Spleen (tissue), 11 donors: ENCODE data around the gene PIP5K1A. TPM values are rescaled to one million over a fixed set of nuclear protein-coding genes. Genes with fewer than 3 reads are reported as not detected.

ENCODE experiments used
- DNase-seq: peaks from one replicate; pipeline ENCODE4 v3.0.0-alpha.2; 2020
- H3K27ac ChIP-seq, 8 donors: fragments of 200-600 bp; sonication (generic) in 7 of 8; 1 replicate in 4 of 8; 2 replicates in 4 of 8; pipeline versions ENCODE4 v1.5.0 to v1.8.0; 2016 to 2021; ENCODE audit warnings: inconsistent platforms in 4 of 8, mild to moderate bottlenecking in 4 of 8, moderate library complexity in 1 of 8
- H3K27me3 ChIP-seq, 7 donors: fragments of 200-600 bp; sonication (generic) in 6 of 7; replicated peaks in 1 of 7; 1 replicate in 4 of 7; 2 replicates in 3 of 7; pipeline versions ENCODE4 v1.5.0 to v1.8.0; 2016 to 2021; ENCODE audit warnings: inconsistent platforms in 3 of 7, mild to moderate bottlenecking in 1 of 7
- H3K36me3 ChIP-seq, 6 donors: fragments of 200-600 bp; sonication (generic) in 5 of 6; 1 replicate in 4 of 6; 2 replicates in 2 of 6; pipeline versions ENCODE4 v1.5.0 to v1.8.0; 2016 to 2021; ENCODE audit warnings: inconsistent platforms in 2 of 6
- H3K4me1 ChIP-seq, 6 donors: fragments of 200-600 bp; sonication (generic) in 5 of 6; 1 replicate in 3 of 6; 2 replicates in 3 of 6; pipeline versions ENCODE4 v1.5.0 to v1.8.0; 2016 to 2021; ENCODE audit warnings: inconsistent platforms in 3 of 6
- H3K4me3 ChIP-seq, 8 donors: fragments of 200-600 bp; sonication (generic) in 7 of 8; 1 replicate in 4 of 8; 2 replicates in 4 of 8; pipeline versions ENCODE4 v1.5.0 to v1.8.0; 2016 to 2021; ENCODE audit warnings: inconsistent platforms in 4 of 8, mild to moderate bottlenecking in 4 of 8, moderate library complexity in 2 of 8
- H3K9me3 ChIP-seq, 8 donors: fragments of 200-600 bp; sonication (generic) in 7 of 8; 1 replicate in 4 of 8; 2 replicates in 4 of 8; pipeline versions ENCODE4 v1.5.0 to v1.8.0; 2016 to 2021; ENCODE audit warnings: inconsistent platforms in 4 of 8
- POLR2A ChIP-seq, 3 donors: fragments of 450-650 bp; IDR thresholded peaks; one replicate each; pipeline ENCODE4 v1.5.1; 2017; ENCODE audit warnings: antibody characterized with exemption in 3 of 3, mild to moderate bottlenecking in 1 of 3
- POLR2AphosphoS5 ChIP-seq, 3 donors: sonication (generic); formaldehyde crosslinking; IDR thresholded peaks; one replicate each; pipeline ENCODE4 v1.5.1; 2017; ENCODE audit warnings: antibody characterized with exemption in 3 of 3
- WGBS, 5 donors: extraction: QIAGEN DNeasy Blood & Tissue Kit in 3 of 5; methylation state at CpG; one replicate each; pipeline versions ENCODE4 v1.1.5 to v1.1.7; 2013 to 2018; 5-methylcytosine and 5-hydroxymethylcytosine counted together
- intact Hi-C: fragments of 100-400 bp; cut with DNase I; formaldehyde crosslinking; loops from one replicate; pipeline ENCODE4 v1.15.0; 2023; ENCODE audit warnings: low total_unique reads
- polyA plus RNA-seq, 3 donors: library from polyadenylated mRNA; stranded (reverse); fragments of 200-250 nt; gene quantifications; one replicate each; pipeline ENCODE4 v1.2.1, GENCODE V29; 2013
- total RNA-seq, 7 donors: library from RNA; depleted of rRNA in 3 of 7; stranded (reverse); fragments of >200 nt in 3 of 7; fragmentation: NEBNext Ultra II Directional in 4 of 7; extraction: Animal tissue kit (Norgen Biotek cat#: 25700) in 4 of 7; gene quantifications; one replicate each; pipeline versions ENCODE4 v1.1.0 to v1.2.1, GENCODE V29; 2016 to 2021
- TF ChIP-seq, protein P1 (sequence below), 11 experiments: fragments of 200-600 bp in 7 of 11; fragments of 450-650 bp in 4 of 11; sonication (generic) in 4 of 11; IDR thresholded peaks in 8 of 11; conservative IDR thresholded peaks in 3 of 11; 1 replicate in 7 of 11; 2 replicates in 4 of 11; pipeline versions ENCODE4 v1.4.0 to v1.8.0; 2016 to 2021; ENCODE audit warnings: antibody characterized with exemption in 11 of 11, inconsistent platforms in 4 of 11, mild to moderate bottlenecking in 1 of 11
- donor health status: healthy with polysubstance abuse.
- donor health status: DM: no; HTN: no; CAD: no; lungs with moderate emphysema.
- donor health status: DM: no; HTN: no; CAD: no.
- donor health status: Bipolar disorder and iron deficiency.
- donor health status: healthy.
- donor health status: DM: no; HTN: no; CAD: no.
- donor health status: DM: yes; HTN: yes; CAD: no.

The PIP5K1A gene
- total and polyA plus RNA-seq, 10 donors, result 12.8 to 83.6 (median 53.8) TPM

DNA sequence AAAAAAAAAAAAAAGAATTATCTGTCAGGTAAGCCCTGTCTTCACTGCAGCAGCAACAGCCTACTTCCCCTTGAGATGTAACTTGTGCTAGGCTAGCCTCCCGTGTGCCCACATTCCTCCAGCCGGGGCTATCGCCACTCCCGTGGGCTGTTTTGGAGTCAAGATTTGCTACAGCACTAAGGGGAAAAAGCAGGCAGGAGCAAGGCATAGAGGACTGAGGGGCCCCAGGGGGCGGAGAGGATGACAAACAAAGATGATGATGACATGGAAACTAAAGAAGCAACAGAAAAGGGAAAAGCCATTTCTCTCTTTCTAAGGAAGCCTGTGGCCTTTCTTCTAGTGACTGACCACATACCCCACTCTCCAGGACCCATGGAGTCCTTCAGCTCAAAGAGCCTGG lies 40.0 kb upstream of the PIP5K1A start:
- peak; percentile 77 for DNase-seq
- TF ChIP-seq POLR2AphosphoS5 (IDR thresholded peaks at IDR 0.05) (no peak), POLR2A (IDR thresholded peaks at IDR 0.05) (no peak)
- TF ChIP-seq, protein P1, sequence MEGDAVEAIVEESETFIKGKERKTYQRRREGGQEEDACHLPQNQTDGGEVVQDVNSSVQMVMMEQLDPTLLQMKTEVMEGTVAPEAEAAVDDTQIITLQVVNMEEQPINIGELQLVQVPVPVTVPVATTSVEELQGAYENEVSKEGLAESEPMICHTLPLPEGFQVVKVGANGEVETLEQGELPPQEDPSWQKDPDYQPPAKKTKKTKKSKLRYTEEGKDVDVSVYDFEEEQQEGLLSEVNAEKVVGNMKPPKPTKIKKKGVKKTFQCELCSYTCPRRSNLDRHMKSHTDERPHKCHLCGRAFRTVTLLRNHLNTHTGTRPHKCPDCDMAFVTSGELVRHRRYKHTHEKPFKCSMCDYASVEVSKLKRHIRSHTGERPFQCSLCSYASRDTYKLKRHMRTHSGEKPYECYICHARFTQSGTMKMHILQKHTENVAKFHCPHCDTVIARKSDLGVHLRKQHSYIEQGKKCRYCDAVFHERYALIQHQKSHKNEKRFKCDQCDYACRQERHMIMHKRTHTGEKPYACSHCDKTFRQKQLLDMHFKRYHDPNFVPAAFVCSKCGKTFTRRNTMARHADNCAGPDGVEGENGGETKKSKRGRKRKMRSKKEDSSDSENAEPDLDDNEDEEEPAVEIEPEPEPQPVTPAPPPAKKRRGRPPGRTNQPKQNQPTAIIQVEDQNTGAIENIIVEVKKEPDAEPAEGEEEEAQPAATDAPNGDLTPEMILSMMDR (IDR thresholded peaks at IDR 0.05 in 8 of 11, conservative IDR thresholded peaks at IDR 0.05 in 3 of 11), result no peak
- Histone ChIP-seq H3K9me3 (no peaks in the 10 kb centered on the region), H3K36me3 (peaks cover 0 to 63% (median 23%) of the 10 kb centered on the region in 6 donors), H3K4me3 (peak overlapping the region in 6 of 8 donors; percentile 55 to 91 (median 66)), H3K27ac (peak overlapping the region in 7 of 8 donors; percentile 83 to 94 (median 85)), H3K4me1 (peaks cover 15 to 77% (median 55%) of the 10 kb centered on the region in 6 donors), H3K27me3 (no peaks in the 10 kb centered on the region)
- 18 to 63% (median 52%) methylated on average over 5 of the region's 5 CpGs for WGBS, 5 donors
- intact Hi-C loops, result loop anchor here (5.0 kb wide), 1 partner anchor 56 kb away; no protein-coding TSS in a partner anchor

DNA sequence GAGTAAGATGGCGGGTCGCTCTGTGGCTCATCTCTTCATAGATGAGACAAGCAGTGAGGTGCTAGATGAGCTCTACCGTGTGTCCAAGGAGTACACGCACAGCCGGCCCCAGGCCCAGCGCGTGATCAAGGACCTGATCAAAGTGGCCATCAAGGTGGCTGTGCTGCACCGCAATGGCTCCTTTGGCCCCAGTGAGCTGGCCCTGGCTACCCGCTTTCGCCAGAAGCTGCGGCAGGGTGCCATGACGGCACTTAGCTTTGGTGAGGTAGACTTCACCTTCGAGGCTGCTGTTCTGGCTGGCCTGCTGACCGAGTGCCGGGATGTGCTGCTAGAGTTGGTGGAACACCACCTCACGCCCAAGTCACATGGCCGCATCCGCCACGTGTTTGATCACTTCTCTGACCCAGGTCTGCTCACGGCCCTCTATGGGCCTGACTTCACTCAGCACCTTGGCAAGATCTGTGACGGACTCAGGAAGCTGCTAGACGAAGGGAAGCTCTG lies 39.6 kb upstream of the PIP5K1A start:
- H3K4me1 ChIP-seq, result peaks cover 15 to 82% (median 58%) of the 10 kb centered on the region in 6 donors
- H3K9me3 ChIP-seq, result no peaks in the 10 kb centered on the region
- peak overlapping the region in 7 of 8 donors; percentile 83 to 94 (median 85) for H3K27ac ChIP-seq
- H3K27me3 ChIP-seq, result no peaks in the 10 kb centered on the region
- intact Hi-C loops, result loop anchor here (5.0 kb wide), 1 partner anchor 56 kb away; no protein-coding TSS in a partner anchor
- TF ChIP-seq POLR2A (IDR thresholded peaks at IDR 0.05) (no peak), POLR2AphosphoS5 (IDR thresholded peaks at IDR 0.05) (peak in 2 of 3 donors; percentile 12 to 45)
- TF ChIP-seq, protein P1 (IDR thresholded peaks at IDR 0.05 in 8 of 11, conservative IDR thresholded peaks at IDR 0.05 in 3 of 11), result no peak
- peak overlapping the region in 5 of 8 donors; percentile 55 to 91 (median 67) for H3K4me3 ChIP-seq
- DNase-seq, result peak; percentile 78
- peaks cover 0 to 68% (median 23%) of the 10 kb centered on the region in 6 donors for H3K36me3 ChIP-seq
- 84 to 89% (median 86%) methylated on average over 19 to 22 of the region's 22 CpGs for WGBS, 5 donors

DNA sequence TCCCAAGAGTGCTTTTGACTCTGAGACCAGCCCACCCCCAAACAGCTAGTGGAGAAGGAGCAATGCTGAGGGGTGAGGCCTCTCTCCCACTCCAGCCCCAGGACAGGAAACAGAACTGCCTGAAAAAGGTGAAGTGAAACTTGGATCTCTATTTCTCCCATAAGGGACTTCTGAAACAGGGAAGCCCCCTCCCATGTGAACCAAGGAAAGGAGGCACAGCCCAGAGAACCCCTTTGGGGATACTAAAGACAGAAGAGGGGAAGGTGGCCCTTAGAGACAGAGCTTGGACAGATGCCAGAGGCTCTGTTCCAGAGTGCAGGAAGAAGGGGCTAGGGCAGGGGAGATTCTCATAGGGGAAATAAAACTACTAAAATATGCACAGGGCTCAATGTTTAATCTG lies 39.0 kb upstream of the PIP5K1A start:
- DNase-seq, result peak; percentile 22
- Histone ChIP-seq H3K27ac (peak overlapping the region in 7 of 8 donors; percentile 22 to 94 (median 85)), H3K36me3 (peaks cover 0 to 73% (median 23%) of the 10 kb centered on the region in 6 donors), H3K9me3 (no peaks in the 10 kb centered on the region), H3K4me3 (peak overlapping the region in 2 of 8 donors; percentile 67 to 91), H3K4me1 (peaks cover 19 to 87% (median 62%) of the 10 kb centered on the region in 6 donors), H3K27me3 (no peaks in the 10 kb centered on the region)
- no peak for TF ChIP-seq POLR2A (IDR thresholded peaks at IDR 0.05)
- TF ChIP-seq, protein P1 (IDR thresholded peaks at IDR 0.05 in 8 of 11, conservative IDR thresholded peaks at IDR 0.05 in 3 of 11), result no peak
- no peak for TF ChIP-seq POLR2AphosphoS5 (IDR thresholded peaks at IDR 0.05)
- intact Hi-C loops, result loop anchor here (5.0 kb wide), 1 partner anchor 57 kb away; no protein-coding TSS in a partner anchor

DNA sequence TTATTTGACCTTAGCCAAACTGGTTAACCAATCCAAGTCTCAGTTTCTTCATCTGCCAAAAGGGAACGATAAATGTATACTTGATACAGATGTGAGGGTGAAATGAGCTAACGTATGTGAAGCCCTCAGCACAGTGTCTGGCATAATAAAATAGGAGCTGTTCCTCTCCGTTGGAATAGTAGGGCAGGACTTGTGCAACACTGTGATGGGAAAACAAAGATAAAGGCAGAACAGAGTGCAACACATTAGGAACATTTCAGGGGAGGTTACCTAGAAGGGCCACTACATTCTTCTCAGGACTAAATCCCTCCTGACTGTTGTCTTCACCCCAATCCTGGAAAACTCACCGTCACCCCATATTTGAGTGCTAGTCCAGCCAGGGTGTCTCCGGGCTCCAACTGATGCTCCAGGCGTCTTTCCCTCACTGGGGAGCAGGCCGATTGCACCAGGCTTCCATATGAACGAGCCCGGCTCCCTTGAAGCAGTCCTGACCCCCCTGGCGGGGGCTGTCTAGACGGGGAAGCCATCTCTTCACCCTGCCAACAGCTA lies 33.5 kb upstream of the PIP5K1A start:
- intact Hi-C loops, result no loop called here
- Histone ChIP-seq H3K9me3 (no peaks in the 10 kb centered on the region), H3K27ac (peak overlapping the region; percentile 74 to 93 (median 88)), H3K4me1 (peaks cover 15 to 80% (median 48%) of the 10 kb centered on the region in 6 donors), H3K36me3 (peaks cover 0 to 81% (median 33%) of the 10 kb centered on the region in 6 donors), H3K4me3 (peak overlapping the region; percentile 65 to 95 (median 80)), H3K27me3 (no peaks in the 10 kb centered on the region)
- no peak for DNase-seq
- WGBS, 5 donors, result 53 to 70% (median 59%) methylated on average over 7 to 11 of the region's 11 CpGs
- TF ChIP-seq, protein P1 (IDR thresholded peaks at IDR 0.05 in 8 of 11, conservative IDR thresholded peaks at IDR 0.05 in 3 of 11), result no peak
- TF ChIP-seq POLR2AphosphoS5 (IDR thresholded peaks at IDR 0.05), result no peak
- no peak for TF ChIP-seq POLR2A (IDR thresholded peaks at IDR 0.05)
